Loucy (cell line): Measurements from ENCODE around the gene ADAM8.

Source experiments
- EZH2phosphoT487 ChIP-seq: fragments of 200-600 bp; IDR thresholded peaks from 2 replicates; pipeline ENCODE4 v1.6.1; 2018; ENCODE audit warnings: antibody characterized with exemption, mild to moderate bottlenecking, moderate library complexity, borderline replicate concordance
- TF ChIP-seq, protein P1 (sequence below): fragments of 200-600 bp; sonication (generic); conservative IDR thresholded peaks from 2 replicates; pipeline ENCODE4 v1.5.1; 2014; ENCODE audit warnings: mild to moderate bottlenecking, antibody characterized with exemption, low read length

DNA sequence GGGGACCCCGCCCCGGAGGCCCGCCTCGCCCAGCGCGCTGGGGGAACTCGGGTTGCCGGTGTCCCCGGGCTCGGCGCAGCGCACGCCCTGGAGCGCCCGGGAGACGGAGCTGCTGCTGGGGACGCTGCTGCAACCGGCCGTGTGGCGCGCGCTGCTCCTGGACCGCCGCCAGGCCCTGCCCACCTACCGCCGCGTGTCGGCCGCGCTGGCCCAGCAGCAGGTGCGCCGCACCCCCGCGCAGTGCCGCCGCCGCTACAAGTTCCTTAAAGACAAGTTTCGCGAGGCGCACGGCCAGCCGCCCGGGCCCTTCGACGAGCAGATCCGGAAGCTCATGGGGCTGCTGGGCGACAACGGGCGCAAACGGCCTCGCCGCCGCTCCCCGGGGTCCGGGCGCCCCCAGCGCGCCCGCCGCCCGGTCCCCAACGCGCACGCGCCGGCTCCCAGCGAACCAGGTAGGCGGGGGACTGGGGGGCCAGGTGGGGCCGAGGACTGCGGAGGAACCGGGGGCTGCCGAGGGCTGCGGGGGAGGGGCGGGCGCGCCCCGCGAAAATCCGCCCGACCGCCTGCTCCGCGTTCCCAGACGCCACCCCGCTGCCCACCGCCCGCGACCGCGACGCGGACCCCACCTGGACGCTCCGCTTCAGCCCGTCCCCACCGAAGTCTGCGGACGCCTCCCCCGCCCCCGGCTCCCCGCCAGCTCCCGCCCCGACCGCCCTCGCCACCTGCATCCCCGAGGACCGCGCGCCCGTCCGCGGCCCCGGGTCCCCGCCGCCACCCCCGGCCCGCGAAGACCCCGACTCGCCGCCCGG, 46.1 kb downstream of the ADAM8 start:
- TF ChIP-seq, protein P1, sequence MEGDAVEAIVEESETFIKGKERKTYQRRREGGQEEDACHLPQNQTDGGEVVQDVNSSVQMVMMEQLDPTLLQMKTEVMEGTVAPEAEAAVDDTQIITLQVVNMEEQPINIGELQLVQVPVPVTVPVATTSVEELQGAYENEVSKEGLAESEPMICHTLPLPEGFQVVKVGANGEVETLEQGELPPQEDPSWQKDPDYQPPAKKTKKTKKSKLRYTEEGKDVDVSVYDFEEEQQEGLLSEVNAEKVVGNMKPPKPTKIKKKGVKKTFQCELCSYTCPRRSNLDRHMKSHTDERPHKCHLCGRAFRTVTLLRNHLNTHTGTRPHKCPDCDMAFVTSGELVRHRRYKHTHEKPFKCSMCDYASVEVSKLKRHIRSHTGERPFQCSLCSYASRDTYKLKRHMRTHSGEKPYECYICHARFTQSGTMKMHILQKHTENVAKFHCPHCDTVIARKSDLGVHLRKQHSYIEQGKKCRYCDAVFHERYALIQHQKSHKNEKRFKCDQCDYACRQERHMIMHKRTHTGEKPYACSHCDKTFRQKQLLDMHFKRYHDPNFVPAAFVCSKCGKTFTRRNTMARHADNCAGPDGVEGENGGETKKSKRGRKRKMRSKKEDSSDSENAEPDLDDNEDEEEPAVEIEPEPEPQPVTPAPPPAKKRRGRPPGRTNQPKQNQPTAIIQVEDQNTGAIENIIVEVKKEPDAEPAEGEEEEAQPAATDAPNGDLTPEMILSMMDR, result no peak
- TF ChIP-seq EZH2phosphoT487, result no peak
